GM19438 (cell line): ENCODE results near the gene PTEN.

Source experiments
- ATAC-seq: cut with Tn5 transposase; IDR thresholded peaks from one replicate; pipeline ENCODE4 v1.9.1; 2021; ENCODE audit warnings: low read depth; ENCODE audit not compliant: unreplicated experiment

Gene PTEN

DNA sequence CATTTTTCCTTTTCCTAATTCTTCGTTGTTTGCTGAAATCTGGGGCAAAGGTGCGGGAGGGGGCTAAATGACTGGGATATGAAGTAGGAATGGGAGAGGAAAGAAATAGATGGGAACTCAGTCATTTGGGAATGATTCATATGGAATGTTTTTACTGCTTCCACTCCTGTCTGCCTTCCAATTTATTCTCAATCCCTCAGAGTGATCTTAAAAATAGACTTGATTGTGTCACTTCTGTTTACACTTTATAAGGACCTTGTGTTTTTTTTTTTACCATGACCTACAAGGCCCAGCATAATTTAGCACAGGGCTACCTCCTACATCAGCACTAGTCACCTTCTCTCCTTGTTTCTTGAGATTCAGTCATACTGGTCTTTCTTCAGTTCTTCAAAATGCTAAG, 97.9 kb downstream of the PTEN start:
- ATAC-seq = no peak

DNA sequence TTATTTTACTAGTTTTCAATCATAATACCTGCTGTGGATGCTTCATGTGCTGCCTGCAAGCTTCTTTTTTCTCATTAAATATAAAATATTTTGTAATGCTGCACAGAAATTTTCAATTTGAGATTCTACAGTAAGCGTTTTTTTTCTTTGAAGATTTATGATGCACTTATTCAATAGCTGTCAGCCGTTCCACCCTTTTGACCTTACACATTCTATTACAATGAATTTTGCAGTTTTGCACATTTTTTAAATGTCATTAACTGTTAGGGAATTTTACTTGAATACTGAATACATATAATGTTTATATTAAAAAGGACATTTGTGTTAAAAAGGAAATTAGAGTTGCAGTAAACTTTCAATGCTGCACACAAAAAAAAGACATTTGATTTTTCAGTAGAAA, 103.0 kb downstream of the PTEN start:
- ATAC-seq = no peak

DNA sequence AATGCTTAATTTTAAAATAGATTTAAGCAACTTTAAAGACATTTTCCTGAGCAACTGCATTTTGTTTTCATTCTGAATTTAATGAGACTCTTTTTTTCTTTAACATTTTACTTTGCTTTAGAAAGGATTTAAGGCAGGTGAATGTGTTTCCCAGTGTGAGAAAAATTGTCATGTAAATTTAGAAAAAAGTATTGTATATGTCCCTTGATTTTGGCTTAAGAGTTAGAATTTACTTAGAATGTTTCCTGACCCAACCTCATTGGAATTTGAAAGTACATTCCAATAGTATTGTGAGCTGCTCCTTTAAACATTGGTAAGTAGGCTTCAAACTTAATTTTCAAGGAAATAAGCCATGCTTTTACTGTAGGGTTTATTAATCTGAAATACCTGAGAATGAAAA, 110.2 kb downstream of the PTEN start:
- ATAC-seq = no peak

DNA sequence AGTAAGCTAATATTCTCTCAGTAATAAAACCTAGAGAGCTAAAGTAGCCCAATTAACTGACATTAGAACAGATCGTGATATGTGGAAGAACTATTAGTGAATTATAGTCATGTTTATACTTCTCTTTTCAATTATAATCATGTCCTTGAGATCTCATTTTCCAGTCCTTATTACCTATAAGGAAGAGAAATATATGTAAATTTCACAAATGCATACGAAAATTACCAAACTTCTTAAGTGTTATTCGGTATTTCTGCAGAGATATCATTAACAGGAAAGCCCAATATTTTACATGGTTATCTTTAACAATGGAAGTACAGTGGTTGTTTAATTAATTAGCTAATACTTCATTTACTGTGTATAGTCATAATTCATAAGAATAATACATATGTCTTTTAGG, 110.7 kb downstream of the PTEN start:
- ATAC-seq = no peak

DNA sequence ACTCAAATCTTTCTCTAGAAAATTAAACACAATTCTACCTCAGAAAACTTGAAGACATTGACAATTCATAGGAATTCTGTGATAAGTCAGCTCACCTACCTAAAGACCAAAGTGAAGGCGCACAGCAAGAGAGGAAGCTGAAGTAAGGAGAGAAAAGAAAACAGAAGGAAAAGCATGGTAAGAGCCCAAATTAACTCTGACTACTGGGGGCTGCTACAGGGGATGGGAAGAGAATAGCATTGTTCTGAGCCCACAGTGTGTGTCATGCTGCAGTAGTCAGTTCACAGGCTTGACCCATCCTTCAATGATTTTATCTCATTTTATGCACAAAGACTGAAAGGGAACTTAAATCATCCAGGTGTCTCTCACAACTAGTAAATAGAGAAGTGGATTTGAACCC, 111.3 kb downstream of the PTEN start:
- no peak for ATAC-seq

DNA sequence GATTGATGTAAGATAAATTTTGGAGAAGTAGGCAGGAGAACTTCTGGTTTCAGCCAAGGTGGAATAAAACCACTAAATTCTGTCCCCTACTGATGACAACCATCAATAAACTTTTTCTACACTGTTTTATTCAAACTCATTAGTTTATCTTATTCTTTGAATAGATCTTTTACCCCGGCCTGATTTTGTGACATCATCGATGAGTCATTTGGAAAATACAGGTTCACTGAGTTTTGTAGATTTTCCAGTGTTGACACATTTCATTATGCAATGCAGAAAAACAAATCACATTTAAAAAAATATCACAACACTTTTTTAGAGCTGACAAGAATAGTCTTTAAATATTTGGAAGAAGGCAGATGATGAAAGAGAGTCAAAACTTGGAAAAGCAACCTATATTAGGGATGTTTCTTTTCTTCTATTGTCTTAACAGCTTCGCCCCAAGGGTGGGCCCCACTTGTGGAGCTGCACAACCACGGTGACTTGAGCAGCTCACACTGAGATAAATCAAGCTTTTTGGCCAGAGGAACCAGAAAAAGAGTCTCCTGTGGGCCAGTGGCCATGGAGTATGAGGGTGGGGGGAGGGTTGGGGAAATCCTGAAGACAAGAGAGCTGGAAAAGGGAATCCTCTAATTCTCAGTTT, 112.8 kb downstream of the PTEN start:
- no peak for ATAC-seq

DNA sequence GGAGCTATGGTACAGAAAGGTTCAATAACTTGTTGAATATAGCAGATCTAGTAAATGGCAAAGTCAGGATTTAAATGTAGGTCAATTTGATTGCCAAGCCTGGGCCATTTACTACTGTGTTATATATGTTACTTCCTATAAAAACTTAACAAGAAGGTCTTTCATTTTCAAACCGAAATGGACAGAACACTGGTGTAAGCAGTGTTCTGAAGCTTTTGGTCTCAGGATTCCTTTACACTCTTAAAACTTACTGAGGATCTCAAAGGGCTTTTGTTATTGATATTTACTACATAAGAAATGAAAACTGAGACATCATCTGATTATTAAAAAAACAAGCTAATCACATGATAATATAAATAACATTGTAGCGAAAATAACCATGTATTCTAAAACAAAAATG, 114.7 kb downstream of the PTEN start:
- ATAC-seq = no peak

DNA sequence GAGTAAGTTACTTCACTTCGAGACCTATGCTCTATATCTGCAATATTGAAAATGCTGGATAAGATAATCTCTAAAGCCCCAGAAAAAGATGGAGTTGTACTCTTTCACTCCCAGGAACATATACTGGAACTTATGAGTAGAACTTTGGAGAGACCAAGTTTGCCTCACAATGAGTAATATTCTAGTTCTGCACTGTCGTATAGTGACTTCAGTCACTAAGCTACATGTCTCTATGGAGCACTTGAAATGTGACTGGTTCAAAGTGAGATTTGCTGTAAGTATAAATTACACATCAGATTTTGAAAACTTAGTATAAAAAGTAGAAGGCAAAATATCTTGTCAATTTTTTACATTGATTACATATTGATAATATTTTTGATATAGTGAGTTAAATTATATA, 116.4 kb downstream of the PTEN start:
- no peak for ATAC-seq

DNA sequence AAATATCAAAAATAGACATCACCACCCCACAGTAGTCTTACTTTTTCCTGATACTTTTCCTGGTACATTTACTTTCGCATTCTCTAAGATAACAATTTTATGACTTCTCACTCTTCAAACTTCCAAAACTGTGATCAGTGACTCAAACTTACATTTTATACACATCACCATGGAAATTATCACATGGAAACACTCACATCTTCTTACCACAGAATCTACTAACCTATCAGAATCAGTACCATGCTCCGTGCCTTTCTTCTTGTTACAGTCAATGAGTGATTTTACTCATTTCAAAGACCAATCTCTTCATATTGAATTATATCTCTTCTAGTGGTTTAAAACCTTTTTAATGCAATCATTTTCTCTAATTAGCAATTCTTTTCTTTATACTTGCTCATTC, 120.3 kb downstream of the PTEN start:
- no peak for ATAC-seq

DNA sequence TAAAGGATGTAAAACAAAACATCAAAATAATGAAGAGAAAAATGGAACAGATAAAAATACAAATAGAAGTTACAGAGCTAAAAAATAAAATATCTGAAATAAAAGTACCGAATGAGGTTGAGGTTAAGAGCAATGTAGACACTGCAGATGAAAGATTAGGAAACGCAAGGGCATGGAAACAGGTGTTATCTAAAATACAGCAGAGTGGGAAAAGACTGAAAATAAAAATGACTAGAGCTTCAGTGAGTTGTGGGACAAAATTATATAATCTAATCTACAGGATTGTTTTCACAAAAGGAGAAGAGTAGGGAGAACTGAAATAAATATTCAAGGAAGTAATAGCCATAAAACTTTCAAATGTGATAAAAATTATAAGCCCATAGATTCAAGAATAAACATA, 123.8 kb downstream of the PTEN start:
- ATAC-seq = no peak

DNA sequence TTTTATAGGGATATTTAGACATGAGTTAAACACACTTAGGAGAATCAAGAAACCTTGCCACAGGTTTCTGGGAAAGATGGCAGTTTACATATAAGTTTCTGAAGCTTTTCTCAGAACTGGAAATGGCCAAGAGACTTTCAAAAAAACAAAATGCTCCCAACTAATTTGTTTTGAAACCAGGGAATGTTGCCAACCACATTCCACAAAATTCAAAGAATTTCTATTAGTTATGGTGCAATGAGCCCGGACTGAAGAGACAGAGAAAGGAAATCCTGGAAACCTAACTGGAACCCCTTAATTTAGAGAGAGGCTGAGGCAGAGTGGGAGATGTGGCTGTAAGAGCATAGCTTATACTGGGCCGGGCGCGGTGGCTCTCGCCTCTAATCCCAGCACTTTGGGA, 128.5 kb downstream of the PTEN start:
- no peak for ATAC-seq

DNA sequence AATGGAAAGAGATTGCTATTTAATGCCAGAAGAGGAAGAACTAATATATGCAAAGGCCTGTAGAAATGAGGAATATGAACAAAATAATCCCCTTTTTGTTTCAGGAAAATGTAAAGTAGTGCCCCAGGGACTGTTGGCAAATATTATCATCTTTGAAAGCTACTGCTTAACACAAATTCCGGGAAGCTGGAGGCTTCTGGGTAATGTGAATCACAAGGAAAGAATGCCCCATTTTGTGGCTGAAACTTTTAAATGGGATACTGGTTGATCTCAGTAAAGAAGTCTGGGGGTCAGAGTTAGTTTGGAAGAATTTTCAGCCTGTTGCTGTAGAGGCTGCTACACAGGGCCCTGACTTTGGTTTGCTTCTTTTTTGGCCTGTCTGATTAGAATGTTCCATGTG, 141.0 kb downstream of the PTEN start:
- ATAC-seq = no peak

DNA sequence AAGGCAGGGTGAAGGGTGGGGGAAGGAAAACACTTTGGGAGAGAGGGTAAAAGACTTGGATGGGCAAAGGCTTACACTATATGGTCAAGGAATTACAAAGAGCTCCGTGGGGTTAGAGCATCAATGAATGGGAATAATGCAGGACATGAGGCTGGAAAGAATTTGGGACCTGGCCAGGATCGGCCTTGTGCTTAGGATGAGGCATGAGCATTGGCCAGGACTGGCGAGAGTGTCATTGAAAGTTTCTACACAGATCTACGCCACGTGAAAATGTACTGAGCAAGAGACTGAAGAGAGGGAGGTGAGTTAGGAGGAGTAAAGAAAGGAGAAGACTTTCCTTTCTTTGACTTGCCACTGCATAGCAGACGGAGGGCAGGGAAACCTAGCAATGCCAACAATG, 142.8 kb downstream of the PTEN start:
- ATAC-seq = no peak

DNA sequence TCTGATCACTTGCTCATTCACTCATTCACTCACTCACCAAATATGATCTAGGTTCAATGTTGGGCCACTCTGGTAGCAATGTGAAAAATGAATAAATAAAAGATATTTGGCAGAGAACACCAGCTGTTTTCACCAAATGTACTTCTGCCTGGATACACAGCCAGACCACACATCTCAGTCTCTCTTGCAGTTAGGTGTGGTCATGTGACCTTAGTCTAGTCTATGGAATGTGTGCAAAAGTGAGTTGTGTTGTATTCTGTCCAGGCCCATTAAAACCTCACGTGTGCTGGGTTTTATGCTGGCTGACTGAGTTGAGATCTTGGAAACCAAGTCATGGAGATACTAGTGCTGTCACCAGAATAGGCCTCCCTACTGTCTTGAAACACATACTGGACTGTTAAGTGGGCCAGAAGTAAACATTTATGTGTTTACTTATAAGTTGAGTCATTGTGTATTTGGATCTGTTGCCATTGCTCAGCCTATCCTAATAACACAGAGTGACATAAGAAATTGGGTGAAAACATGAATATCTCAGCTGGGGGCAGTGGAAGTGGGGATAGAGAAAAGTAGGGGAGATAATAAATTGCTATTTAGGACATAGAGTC, 145.5 kb downstream of the PTEN start:
- ATAC-seq = no peak

DNA sequence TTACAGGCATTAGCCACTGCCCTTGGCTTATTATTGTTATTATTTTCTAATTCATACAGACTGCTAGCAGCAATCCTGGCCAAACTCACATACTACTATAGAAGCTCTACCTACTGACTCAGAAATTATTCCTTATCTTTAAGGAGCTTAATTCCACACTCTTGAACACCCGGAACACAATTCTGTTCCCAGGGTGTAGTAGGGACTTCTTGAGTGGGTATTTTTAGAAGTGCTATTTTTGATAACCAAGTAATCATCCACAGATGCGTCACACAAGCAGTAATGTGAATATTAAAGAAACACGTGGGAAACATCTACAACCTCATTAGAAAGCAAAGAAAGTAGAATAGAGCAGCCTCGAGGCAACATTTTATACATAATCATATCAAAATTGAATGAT, 149.2 kb downstream of the PTEN start:
- no peak for ATAC-seq

DNA sequence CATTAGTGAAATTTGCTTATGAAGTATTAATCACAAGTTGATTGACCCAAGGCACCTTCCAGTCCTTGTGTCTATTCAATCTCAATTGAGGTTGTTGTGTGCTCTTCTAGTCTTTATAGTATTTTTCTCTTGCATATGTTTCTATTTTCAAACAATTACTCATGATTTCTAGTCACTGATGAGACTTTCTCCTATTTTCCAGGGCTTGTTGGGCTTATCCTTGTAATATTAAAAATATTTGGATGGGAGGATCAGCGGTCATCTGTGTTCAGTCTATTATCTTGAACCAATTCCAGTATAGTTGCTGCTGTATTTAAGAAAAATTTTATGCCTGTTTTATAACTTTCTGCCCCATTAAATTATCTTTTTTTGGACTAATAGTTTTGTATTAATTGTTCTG, 154.4 kb downstream of the PTEN start:
- no peak for ATAC-seq

DNA sequence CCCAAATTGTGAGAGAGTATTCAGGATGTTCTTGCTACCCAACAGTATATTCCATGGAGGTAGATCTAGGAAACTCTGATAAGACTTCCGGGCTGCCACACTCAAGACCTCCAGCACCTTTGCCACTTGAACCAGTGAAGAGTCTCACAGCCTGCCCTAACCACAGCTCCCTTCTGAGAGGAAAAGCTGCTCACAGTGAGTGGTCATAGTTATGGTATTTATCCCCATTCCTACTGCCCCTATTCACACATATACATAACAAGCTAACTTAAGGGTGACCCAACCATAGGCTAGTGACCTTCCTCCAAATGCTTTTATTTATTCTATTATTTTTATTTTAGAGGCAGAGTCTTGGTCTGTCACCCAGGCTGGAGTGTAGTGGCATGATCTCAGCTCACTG, 156.3 kb downstream of the PTEN start:
- ATAC-seq = no peak
